ENCODE data around the gene TUBB4A.
"Not testable (repeated sequence)": the region's sequence is repeated elsewhere in the genome, so short reads cannot be mapped to it uniquely, and the experiment has no call there.

TUBB4A gene

DNA sequence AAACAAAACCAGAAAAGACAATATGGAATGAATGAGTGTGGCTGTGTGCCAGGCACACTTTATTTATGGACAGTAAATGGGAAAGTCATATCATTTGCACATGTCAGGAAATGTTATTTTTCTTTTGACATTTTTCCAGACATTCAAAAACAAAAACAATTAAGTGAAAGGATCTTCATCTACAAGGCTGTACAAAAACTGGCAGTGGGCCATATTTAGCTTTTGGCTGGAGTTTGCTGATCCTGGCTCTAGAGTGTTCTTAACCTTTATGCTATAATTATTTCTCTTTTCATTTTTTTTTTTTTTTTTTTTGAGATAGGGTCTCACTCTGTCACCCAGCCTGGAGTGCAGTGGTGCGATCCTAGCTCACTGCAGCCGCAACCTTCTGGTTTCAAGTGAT is 22.2 kb upstream of the TUBB4A start:
- no peak for DNase-seq (ENCODE audit: low read depth in 2 of 2)

DNA sequence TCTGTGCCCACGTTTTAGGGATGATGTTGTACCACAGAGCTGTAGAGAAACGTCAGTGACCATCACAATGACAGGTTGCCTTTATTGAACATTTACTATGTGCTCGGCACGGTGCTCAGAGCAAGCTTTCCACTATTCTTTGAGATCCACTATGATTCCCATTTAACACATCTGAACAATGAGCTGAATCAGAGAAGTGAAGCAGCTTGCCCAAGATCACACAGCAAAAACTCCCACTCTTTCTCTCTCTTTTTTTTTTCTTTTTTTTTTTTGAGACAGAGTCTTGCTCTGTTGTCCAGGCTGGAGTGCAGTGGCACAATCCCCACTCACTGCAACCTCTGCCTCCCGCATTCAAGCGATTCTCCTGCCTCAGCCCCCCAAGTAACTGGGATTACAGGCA is 20.6 kb upstream of the TUBB4A start:
- no peak for DNase-seq (ENCODE audit: low read depth in 2 of 2)

DNA sequence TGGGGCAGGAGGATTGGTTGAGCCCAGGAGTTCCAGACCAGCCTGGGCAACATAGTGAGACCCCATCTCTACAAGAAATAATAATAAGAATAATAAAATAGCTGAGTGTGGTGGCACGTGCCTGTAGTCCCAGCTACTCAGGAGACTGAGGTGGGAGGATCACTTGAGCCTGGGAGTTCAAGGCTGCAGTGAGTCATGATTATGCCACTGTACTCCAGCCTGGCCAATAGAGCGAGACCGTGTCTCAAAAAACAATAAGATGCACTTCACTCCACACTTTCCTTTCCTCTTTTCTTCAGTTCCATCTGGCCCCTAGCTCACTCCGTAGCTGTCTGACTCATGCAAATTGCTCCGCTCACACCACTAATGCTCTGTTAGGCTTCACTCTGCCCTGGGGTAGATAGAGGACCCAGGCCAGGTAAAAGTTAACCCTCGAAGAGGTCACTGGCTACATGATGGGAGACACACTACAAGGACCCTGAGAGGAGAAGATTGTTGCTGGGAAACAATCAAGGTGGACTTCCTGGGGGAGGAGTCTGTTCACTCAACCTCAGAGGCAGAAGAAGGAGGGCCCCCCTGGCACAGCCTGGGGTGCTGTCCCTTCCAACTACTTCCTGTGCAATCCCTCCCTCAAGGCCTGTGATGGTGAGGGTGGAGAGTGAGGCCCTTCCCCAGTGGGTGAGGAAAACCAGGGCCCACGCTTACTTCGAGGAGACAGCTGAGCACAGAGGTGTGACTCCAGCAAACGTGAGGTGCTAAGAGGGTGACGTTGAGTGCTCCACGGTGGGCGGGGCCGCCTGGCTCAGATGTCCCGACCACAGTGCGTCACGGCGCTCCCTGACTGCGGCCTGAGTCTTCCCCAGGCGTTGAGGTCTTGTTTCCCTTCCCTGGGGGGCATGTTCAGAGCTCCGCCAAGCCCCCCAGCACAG is 19.9 kb upstream of the TUBB4A start:
- DNase-seq (ENCODE audit: low read depth in 2 of 2), result no peak

DNA sequence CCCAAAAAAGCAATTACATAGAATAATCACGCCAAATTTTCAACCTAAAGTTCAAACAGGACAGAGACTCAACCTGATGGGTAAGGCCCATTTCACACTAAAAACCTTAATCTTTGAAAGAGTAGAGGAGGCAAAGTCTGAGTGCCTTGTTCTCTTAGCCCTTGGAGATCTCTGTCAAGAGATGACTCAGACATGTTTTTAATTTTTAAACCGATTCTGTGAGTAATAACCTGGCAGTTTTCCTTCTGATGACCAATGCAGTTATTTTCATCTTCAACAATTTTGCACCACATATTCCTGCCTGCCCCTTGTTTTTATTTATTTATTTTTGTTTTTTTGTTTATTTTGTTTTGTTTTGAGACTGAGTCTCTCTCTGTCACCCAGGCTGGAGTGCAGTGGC is 17.2 kb upstream of the TUBB4A start:
- DNase-seq (ENCODE audit: low read depth in 2 of 2), result no peak

GRCh38 chr19:6518145-6518911 is 16.2 kb upstream of the TUBB4A start:
- DNase-seq (ENCODE audit: low read depth in 2 of 2), result no peak

- DNase-seq (ENCODE audit: low read depth in 2 of 2), result peak; percentile 82 to 95
Measured at GRCh38 chr19:6516659-6517291, 14.7 kb upstream of the TUBB4A start.

DNA sequence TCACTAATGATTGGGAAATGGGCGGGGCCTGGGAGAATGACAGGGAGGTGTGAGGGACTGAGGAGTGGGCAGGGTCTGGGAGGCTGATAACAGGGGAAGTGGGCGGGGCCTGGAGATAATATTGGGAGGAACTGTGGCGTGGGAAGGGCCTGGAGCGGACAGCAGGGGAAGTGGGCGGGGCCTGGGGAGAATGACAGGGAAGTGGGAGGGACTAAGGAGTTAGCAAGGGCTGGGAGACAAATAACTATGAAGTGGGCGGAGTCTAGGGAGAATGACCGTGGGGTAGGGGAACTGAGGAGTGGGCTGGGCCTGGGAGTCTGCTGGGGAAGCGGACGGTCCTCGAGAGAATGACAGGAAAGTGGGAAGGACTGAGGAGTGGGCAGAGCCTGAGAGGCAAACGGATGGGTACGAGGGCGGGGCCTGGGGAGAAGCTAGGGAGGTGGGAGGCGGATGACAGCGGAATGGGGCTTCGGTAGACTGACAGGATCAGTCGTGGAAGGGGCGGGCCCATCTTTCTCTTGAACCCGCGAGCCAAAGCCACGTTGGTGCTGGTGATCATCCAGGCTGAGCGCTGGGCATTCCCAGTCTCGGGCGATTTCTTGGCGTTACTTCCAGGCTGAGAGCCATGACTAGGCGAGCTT is 14.0 kb upstream of the TUBB4A start:
- DNase-seq (ENCODE audit: low read depth in 2 of 2), result peak; percentile 43 to 85

DNA sequence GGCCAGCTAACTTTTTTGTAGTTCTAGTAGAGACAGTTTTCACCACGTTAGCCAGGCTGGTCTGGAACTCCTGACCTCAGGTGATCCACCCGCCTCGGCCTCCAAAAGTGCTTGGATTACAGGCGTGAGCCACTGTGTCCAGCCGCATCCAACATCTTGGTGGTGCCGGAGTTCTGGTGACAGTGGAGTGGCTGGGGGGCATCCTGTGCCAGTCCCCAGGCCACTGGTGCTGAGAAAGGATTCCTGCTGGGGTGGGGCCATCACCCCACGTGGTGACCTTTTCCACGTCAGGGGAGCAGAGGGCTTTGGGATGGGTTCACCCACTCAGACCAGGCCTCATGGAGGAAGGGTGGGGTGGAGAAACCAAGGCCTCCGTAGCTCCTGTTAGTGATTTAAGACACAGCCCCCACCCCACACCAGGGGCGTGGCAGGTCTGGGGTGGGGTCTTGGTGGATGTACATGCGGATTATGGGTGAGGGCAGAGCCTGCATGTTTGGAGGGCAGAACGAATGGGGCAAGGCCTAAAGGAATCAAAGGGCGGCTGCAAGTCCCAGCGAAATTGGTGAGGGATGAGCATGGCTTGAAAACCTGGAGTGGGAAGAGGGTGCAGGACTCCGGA is 12.9 kb upstream of the TUBB4A start:
- no peak for DNase-seq (ENCODE audit: low read depth in 2 of 2)

DNA sequence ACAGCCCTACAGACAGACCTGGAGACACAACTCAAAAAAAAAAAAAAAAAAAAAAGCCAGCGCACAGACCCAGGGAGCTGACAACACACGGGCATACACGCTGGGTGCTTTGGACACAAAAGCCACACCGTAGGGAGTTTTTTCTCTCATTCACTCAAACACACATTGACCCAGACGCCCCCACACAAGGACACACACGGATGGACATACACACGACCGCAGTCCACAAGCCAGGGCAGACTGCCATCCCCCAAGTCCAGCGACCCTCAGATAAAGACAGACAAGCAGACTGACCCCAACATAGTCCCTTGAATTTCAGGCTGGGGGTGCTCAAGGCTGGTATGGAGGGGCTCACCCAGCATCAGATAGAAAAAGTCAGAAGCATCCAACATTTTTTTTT is 12.0 kb upstream of the TUBB4A start:
- no peak for DNase-seq (ENCODE audit: low read depth in 2 of 2)

- DNase-seq (ENCODE audit: low read depth in 2 of 2), result no peak
Measured at GRCh38 chr19:6510618-6511017, 8.5 kb upstream of the TUBB4A start.

DNA sequence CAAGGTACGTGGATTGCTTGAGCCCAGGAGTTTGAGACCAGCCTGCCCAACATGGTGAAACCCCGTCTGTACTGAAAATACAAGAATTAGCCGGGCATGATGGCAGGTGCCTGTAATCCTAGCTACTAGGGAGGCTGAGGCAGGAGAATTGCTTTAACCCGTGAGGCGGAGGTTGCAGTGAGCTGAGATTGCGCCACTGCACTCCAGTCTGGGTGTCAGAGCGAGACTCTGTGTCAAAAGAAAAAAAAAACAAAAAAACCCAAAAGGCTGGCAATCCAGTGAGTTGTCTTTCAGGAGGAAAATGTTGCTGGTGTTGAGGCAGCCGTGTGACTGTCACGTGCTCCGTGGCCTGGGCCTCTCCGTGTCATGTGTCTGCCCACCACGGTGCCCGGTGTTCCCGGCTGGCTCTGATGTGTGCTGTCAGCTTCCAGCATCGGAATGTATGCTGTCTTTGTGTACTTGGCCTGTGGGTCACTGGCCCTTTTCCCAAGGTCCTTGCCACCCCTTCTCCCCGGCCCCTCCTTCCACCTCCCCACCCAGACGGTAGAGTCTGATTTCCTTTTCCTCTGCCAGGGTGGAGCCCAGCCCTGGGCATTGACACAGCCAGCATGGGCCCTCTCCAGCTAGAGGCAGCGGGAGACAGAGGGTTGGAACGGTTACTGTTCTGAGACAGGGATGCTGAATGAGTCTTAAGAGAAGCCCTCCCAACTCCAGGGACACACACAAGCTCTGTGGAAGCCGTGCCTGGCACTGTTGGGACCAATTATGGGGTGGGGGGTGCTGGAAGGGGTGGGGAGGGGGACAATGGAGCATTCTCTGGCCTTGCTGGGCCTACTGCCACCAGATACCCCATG is 7.2 kb upstream of the TUBB4A start:
- no peak for DNase-seq (ENCODE audit: low read depth in 2 of 2)

GRCh38 chr19:6508028-6508771 is 6.1 kb upstream of the TUBB4A start:
- DNase-seq (ENCODE audit: low read depth in 2 of 2), result not testable (repeated sequence)

- DNase-seq (ENCODE audit: low read depth in 2 of 2), result no peak
Measured at GRCh38 chr19:6503407-6504201, 1.5 kb upstream of the TUBB4A start.

DNA sequence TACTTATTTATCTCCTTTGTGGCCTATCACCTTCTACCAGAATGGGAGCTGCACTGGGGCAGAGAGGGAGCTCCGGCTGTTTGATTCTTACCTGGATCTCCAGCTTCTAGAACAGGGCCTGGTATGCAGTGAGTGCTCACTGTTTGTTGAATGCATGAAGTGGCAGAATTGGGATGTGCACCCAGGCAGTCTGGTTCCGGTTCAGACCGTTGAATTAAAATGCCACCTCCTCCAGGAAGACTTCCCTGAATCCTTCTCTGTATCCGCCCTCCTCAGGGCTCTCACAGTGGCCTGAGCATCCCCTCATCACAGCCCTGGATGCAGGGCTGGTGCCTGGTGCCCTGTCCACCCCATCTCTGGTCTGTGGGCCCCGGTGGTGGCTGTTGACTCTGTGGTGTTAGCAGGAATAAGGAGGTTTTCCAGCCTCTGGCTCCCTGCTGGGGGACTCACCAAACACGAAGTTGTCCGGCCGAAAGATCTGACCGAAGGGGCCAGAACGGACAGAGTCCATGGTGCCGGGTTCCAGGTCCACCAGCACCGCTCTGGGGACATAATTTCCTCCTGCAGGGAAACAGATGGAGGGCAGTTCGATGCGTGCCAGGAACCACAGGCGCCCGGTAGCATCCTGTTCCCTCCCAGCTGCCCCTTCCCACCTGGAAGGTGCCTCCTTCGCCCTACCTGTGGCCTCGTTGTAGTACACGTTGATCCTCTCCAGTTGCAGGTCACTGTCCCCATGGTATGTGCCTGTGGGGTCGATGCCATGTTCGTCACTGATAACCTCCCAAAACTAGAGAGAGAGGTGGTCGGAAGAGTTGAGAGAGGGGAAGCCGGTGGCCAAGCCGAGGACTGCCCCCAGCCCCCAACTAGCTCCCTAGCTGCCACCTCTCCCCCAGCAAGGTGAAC is 1.0 kb downstream of the TUBB4A start:
- DNase-seq (ENCODE audit: low read depth in 2 of 2), result no peak

DNA sequence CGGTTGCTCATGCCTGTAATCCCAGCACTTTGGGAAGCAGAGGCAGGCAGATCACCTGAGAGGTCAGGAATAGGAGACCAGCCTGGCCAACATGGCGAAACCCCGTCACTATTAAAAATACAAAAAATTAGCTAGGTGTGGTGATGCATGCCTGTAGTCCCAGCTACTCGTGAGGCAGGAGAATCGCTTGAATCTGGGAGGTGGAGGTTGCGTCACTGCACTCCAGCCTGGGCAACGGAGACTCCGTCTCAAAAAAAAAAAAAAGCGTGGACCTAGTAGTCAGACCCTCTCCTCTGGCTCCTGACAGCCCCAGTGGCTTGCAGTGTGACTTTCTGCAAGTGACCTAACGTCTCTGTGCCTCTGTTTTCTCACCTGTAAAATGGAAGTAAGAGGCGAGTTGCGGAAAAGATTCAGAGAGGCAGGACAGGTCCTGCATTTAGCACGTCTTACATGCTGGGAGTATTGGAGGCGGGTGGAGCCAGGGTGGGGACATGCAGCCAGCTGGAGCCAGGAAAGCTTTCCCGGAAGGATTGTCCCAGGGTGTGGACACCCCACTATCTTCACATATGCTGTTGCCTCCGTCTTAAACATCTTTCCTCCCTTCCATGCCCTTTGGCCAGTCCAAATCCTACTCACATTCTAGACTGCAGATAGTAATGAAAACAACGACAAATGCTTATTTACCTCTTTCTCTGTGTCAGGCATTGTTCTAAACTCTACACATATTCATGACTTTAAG is 2.9 kb downstream of the TUBB4A start:
- DNase-seq (ENCODE audit: low read depth in 2 of 2), result no peak

GRCh38 chr19:6498294-6499036 is 3.6 kb downstream of the TUBB4A start:
- DNase-seq (ENCODE audit: low read depth in 2 of 2), result no peak

DNA sequence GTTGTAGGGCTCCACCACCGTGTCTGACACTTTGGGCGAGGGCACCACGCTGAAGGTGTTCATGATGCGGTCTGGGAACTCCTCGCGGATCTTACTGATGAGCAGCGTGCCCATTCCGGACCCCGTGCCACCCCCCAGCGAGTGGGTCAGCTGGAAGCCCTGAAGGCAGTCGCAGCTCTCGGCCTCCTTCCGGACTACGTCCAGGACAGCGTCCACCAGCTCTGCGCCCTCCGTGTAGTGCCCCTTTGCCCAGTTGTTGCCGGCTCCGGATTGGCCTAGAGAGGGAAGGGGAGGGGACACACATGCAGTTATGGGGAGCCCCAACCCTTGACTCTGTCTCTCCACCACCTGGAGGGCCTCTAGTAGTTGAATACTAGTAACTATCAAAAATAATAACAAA is 6.2 kb downstream of the TUBB4A start:
- DNase-seq (ENCODE audit: low read depth in 2 of 2), result no peak
